ENCODE results near the gene GDAP1L1. TPM values are rescaled to one million over a fixed set of nuclear protein-coding genes. Genes with fewer than 3 reads are reported as not detected.

GDAP1L1 gene
- total and polyA plus RNA-seq, 2 of the 4 experiments (the other 2 are of a cell fraction): not detected

DNA sequence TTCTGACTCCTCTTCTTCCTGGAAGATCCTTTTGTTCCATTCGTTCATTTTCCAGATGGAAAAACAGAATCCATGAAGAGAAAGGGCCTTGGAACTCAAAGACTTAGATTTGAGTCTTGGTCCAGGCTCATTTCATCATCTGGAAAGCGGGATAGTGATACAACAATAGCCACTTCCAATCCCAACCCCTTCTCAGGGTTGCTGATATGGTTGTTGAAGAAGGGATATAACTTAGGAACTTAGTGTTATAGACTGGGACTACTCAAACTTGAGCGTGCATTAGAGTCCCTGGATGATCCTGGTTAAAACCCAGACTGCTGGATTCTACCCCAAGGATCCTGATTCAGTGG, 1.3 kb downstream of the GDAP1L1 start:
- H3K9me1 ChIP-seq (ENCODE audit: insufficient read depth, low read length): no peaks in the 10 kb centered on the region
- no TSS peak for BruUV-seq (replicated peaks)
- no peak overlapping the region for H2BK20ac ChIP-seq (ENCODE audit: low read depth, low read length)
- no peak overlapping the region for H2AK5ac ChIP-seq (ENCODE audit: low read depth, low read length)
- CTCF ChIA-PET: no interaction called here
- H3K27ac ChIP-seq (ENCODE audit: insufficient read depth, low read length): no peak overlapping the region
- H3K79me1 ChIP-seq (ENCODE audit: low read depth in 1 of 2, low read length in 2 of 2): no peaks in the 10 kb centered on the region
- H3K14ac ChIP-seq (replicated peaks; ENCODE audit: low read depth, low read length): no peak overlapping the region
- H3K27me3 ChIP-seq (ENCODE audit: control insufficient read depth, insufficient read depth, low read length): peaks cover 28% of the 10 kb centered on the region
- no peak overlapping the region for H4K91ac ChIP-seq (ENCODE audit: insufficient read depth, low read depth, low read length)
- ATAC-seq (ENCODE audit: low read depth) (no peak), DNase-seq (no peak)
- no peak overlapping the region for H4K8ac ChIP-seq (ENCODE audit: low read depth in 2 of 2, low read length in 2 of 2)
- H2BK120ac ChIP-seq (ENCODE audit: low read depth, low read length): no peak overlapping the region
- H4K5ac ChIP-seq (ENCODE audit: low read depth, low read length): no peak overlapping the region
- in situ Hi-C loops (cut with MboI; ENCODE audit: low sequenced_read_pairs): no loop called here
- WGBS, 2 experiments (ENCODE audit: extremely low coverage in 2 of 2, insufficient read length in 1 of 2): 0% methylated on average over 1 of the region's 3 CpGs; no CpG with 5 or more reads in 1 of the 2 experiments
- dilution Hi-C loops (cut with HindIII; ENCODE audit: low sequenced_read_pairs, unreplicated experiment): no loop called here
- no peak overlapping the region for H3K18ac ChIP-seq (ENCODE audit: low read depth, low read length)
- no peaks in the 10 kb centered on the region for H4K20me1 ChIP-seq (ENCODE audit: insufficient read depth, low read length)
- H3K4me3 ChIP-seq (ENCODE audit: insufficient read depth, low read depth, low read length): no peak overlapping the region
- H3K9ac ChIP-seq (ENCODE audit: low read depth, low read length): no peak overlapping the region
- H3K23ac ChIP-seq (ENCODE audit: low read depth, low read length): no peak overlapping the region
- no peak overlapping the region for H3K56ac ChIP-seq (ENCODE audit: extremely low read depth, insufficient read depth, low read length)
- H2BK15ac ChIP-seq (ENCODE audit: low read depth, low read length): no peak overlapping the region
- no peaks in the 10 kb centered on the region for H3K4me1 ChIP-seq (ENCODE audit: control insufficient read depth, insufficient read depth, low read length)
- H2BK5ac ChIP-seq (ENCODE audit: low read depth, low read length, poor library complexity, severe bottlenecking): no peak overlapping the region
- H2AK9ac ChIP-seq (replicated peaks; ENCODE audit: low read depth, low read length, poor library complexity): no peak overlapping the region
- no peak overlapping the region for H3K4ac ChIP-seq (ENCODE audit: low read depth, low read length)
- intact Hi-C loops (cut with micrococcal nuclease): no loop called here
- no peak for TF ChIP-seq POLR2A (IDR thresholded peaks at IDR 0.05; ENCODE audit: low read depth, low read length)
- TF ChIP-seq NFE2L2 (IDR thresholded peaks at IDR 0.05; ENCODE audit: low read depth, low read length): no peak
- no peak for TF ChIP-seq CHD1 (IDR thresholded peaks at IDR 0.05; ENCODE audit: low read depth, low read length)
- TF ChIP-seq MAFK (IDR thresholded peaks at IDR 0.05; ENCODE audit: low read depth, low read length): no peak
- no peak for TF ChIP-seq CEBPB (IDR thresholded peaks at IDR 0.05; ENCODE audit: low read depth, low read length)
- no peak for TF ChIP-seq RCOR1 (IDR thresholded peaks at IDR 0.05; ENCODE audit: insufficient replicate concordance, low read length)
- TF ChIP-seq, protein P1, sequence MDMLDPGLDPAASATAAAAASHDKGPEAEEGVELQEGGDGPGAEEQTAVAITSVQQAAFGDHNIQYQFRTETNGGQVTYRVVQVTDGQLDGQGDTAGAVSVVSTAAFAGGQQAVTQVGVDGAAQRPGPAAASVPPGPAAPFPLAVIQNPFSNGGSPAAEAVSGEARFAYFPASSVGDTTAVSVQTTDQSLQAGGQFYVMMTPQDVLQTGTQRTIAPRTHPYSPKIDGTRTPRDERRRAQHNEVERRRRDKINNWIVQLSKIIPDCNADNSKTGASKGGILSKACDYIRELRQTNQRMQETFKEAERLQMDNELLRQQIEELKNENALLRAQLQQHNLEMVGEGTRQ (IDR thresholded peaks at IDR 0.05; ENCODE audit: low read depth, low read length): no peak
- no peak for TF ChIP-seq SMC3 (IDR thresholded peaks at IDR 0.05; ENCODE audit: low read depth, low read length)
- TF ChIP-seq, protein P2, sequence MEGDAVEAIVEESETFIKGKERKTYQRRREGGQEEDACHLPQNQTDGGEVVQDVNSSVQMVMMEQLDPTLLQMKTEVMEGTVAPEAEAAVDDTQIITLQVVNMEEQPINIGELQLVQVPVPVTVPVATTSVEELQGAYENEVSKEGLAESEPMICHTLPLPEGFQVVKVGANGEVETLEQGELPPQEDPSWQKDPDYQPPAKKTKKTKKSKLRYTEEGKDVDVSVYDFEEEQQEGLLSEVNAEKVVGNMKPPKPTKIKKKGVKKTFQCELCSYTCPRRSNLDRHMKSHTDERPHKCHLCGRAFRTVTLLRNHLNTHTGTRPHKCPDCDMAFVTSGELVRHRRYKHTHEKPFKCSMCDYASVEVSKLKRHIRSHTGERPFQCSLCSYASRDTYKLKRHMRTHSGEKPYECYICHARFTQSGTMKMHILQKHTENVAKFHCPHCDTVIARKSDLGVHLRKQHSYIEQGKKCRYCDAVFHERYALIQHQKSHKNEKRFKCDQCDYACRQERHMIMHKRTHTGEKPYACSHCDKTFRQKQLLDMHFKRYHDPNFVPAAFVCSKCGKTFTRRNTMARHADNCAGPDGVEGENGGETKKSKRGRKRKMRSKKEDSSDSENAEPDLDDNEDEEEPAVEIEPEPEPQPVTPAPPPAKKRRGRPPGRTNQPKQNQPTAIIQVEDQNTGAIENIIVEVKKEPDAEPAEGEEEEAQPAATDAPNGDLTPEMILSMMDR (conservative IDR thresholded peaks at IDR 0.05; ENCODE audit: low read depth, low read length): no peak
- no peak for TF ChIP-seq RAD21 (IDR thresholded peaks at IDR 0.05; ENCODE audit: low read length)
- no peak for TF ChIP-seq RFX5 (IDR thresholded peaks at IDR 0.05; ENCODE audit: low read depth, low read length)
- no peak for TF ChIP-seq BHLHE40 (IDR thresholded peaks at IDR 0.05; ENCODE audit: low read depth, low read length)
- TF ChIP-seq MAZ (IDR thresholded peaks at IDR 0.05; ENCODE audit: borderline replicate concordance, low read depth, low read length): no peak
- no peak for TF ChIP-seq MXI1 (IDR thresholded peaks at IDR 0.05; ENCODE audit: borderline replicate concordance, low read depth, low read length)
- no peak for TF ChIP-seq FOS (IDR thresholded peaks at IDR 0.05; ENCODE audit: low read depth, low read length)
- TF ChIP-seq, protein P3, sequence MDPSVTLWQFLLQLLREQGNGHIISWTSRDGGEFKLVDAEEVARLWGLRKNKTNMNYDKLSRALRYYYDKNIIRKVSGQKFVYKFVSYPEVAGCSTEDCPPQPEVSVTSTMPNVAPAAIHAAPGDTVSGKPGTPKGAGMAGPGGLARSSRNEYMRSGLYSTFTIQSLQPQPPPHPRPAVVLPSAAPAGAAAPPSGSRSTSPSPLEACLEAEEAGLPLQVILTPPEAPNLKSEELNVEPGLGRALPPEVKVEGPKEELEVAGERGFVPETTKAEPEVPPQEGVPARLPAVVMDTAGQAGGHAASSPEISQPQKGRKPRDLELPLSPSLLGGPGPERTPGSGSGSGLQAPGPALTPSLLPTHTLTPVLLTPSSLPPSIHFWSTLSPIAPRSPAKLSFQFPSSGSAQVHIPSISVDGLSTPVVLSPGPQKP (IDR thresholded peaks at IDR 0.05; ENCODE audit: borderline replicate concordance, low read depth, low read length): no peak
- no peak overlapping the region for H2AFZ ChIP-seq (replicated peaks; ENCODE audit: low read length, poor library complexity)
- no peaks in the 10 kb centered on the region for H3K9me3 ChIP-seq (ENCODE audit: control insufficient read depth, insufficient read depth, low read length)
- no peak overlapping the region for H3K4me2 ChIP-seq (ENCODE audit: low read depth, low read length)
- no peaks in the 10 kb centered on the region for H3K36me3 ChIP-seq (ENCODE audit: control insufficient read depth, insufficient read depth, low read length)
- POLR2A ChIA-PET (ENCODE audit: unreplicated experiment): no interaction called here
